GM12872 (cell line): Measurements from ENCODE around the gene CFAP61.

ENCODE experiments used
- TF ChIP-seq, protein P1 (sequence below): IDR thresholded peaks from 3 replicates; pipeline ENCODE4 v1.5.1; 2011; ENCODE audit warnings: low read depth, mild to moderate bottlenecking, low read length, moderate library complexity; ENCODE audit not compliant: insufficient read depth

The CFAP61 gene

GRCh38 chr20:20362774-20363433, 310.6 kb downstream of the CFAP61 start:
- TF ChIP-seq, protein P1, sequence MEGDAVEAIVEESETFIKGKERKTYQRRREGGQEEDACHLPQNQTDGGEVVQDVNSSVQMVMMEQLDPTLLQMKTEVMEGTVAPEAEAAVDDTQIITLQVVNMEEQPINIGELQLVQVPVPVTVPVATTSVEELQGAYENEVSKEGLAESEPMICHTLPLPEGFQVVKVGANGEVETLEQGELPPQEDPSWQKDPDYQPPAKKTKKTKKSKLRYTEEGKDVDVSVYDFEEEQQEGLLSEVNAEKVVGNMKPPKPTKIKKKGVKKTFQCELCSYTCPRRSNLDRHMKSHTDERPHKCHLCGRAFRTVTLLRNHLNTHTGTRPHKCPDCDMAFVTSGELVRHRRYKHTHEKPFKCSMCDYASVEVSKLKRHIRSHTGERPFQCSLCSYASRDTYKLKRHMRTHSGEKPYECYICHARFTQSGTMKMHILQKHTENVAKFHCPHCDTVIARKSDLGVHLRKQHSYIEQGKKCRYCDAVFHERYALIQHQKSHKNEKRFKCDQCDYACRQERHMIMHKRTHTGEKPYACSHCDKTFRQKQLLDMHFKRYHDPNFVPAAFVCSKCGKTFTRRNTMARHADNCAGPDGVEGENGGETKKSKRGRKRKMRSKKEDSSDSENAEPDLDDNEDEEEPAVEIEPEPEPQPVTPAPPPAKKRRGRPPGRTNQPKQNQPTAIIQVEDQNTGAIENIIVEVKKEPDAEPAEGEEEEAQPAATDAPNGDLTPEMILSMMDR = no peak

DNA sequence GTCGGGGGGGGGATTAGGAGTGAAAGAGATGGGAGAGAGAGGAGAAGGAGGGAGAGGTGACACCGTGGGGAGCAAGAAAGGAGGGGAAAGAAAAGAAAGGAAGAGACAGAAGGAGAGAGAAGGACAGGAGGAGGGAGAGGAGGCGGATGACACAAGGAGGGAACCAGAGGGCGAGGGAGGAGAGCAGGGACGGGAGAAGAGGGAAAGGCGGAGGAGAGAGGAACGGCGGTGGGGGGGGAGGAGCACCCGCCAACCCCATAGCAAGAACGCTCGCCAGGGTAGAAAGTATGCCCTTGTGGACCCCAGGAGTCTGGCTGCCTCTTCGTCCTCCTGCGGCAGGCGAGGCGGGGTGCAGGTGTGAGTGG, 311.1 kb downstream of the CFAP61 start:
- TF ChIP-seq, protein P1 = no peak

GRCh38 chr20:20363799-20364592, 311.7 kb downstream of the CFAP61 start:
- TF ChIP-seq, protein P1 = no peak

- TF ChIP-seq, protein P1 = no peak
Observed at GRCh38 chr20:20364593-20365479, 312.5 kb downstream of the CFAP61 start.

DNA sequence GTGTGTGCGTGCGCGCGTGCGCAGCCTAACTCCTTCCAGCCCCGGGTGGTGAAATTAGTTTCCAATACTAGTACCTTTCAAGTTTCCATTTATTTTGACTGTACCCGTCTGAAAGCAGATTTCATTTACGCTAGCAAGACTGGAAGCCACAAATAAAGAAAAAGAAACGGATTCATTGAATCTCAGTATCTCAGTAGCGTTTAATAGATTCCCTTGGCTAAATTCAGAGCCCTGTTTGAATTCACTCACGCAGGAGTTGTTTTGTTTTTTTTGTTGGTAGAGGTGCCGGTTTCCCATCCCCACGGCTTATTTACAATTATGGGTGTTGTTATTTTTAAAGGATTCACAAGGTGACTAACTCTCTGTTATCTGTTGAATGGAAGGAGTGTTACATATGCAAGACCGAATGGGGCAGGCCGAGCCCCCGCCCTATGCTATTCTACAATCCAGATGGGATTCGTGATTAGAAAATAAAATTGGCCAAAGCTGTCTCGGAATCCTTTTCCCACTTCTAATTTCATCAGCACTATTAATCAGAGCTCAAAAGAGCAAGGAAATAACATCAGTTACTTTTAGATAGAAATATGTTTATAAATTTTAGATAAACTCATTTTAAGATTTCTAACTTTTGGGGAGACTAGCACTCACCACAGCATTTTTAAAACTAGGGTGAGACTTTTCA, 313.3 kb downstream of the CFAP61 start:
- TF ChIP-seq, protein P1 = no peak

GRCh38 chr20:20366551-20366875, 314.2 kb downstream of the CFAP61 start:
- TF ChIP-seq, protein P1 = no peak
